NCI-H345 treated with DMSO at 0.1 percent for 48 hours (cell line): ENCODE results near the gene RNASEH1.
A peak's percentile ranks its signal among the peaks of the same experiment; 100 is the strongest.
"Not testable (repeated sequence)": the region's sequence is repeated elsewhere in the genome, so short reads cannot be mapped to it uniquely, and the experiment has no call there.

Experiments used
- DNase-seq: peaks from one replicate; lab custom pipeline; 2025; ENCODE audit not compliant: unreplicated experiment; lab: John Stamatoyannopoulos, UW

RNASEH1 gene

DNA sequence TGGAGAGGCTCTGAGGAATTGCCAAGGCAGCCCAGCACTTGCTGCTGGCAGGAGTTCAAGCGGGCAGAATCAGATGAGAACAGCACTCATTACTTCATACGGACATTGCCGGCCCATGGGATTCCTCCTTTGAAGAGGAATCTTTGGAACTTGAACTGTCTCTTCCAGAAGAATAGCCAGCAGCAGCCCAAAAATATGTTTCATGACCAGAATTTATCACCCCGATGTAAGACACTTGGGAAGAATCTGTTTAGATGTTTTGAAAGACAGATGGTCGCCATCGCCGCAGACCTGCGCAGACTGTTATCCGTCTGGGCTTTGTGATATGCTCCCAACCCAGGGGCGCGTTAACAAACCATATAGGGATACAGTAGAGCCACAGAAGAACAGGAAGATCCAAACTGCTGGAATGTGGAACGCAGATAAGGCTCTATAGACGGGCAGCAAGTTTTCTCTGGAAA is 35.1 kb downstream of the RNASEH1 start:
- no peak for DNase-seq

DNA sequence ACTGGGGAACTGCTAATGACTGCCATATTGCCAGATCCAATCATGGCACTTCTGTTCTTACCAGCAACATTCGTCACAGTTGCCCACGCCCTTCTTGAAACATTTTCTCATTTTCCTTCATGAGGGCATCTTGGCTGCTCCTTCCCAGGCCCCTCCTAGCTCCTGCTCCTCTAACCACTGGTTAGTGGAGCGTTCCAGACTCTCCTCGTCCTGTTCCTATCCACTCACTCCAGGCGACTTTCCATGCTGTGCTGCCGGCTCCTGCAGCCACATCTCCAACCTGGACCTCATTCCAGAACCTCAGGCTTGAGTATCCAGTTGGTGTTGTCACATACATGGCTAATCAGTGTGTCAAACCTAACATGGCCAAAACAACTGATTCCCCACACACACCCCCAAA is 37.5 kb downstream of the RNASEH1 start:
- DNase-seq, result no peak

DNA sequence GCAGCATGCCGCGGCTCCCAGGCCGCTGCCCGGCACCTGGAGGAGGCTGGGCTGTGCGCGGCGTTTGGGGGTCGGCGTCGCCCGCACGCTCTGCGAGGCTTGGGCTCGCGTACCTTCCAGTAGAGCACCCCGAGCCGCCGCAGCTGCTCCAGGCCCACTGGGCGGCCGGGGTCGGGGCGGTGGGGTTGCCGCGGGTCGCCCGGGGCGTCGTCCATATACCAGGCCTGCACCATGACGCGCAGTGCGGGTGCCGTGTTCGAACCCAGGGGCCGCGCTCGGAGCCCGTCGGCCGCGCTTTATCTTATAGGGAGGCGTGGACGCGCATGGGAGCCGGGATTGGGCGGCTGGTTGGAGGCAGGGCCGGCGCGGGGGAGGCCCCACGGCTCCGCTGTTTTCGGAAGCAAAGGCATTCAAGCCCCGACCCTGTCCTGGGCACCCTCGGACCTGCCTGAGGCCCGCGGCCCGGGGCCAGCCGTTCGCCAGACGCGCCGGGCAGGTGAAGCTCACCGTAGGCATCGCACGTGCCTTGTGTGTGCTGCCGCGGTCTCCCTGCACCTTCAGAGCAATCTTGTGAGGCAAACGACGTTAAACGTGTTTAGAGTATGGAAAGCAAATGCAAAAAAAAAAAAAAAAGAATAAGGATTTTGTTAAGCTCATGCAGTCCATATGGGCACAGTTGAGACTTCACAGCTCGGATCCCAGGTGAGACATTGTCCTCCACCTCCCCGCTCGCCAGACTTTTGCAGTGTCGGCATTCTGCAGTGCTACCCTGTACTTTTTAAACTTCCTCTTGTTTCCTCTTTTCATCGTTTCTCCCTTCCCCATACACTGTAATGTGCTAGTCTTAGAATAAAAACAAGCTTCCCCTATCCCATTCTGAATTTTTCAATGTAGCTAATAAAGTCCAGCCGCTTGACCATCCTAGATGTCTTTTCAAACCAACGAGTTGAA is 38.6 kb downstream of the RNASEH1 start, which contains the start of gene ADI1:
TSS of gene ADI1 (minus strand) at position 277 of the 951 bp plus-strand sequence. CDS start at position 233, 44 bp downstream.
- peak; percentile 56 for DNase-seq

DNA sequence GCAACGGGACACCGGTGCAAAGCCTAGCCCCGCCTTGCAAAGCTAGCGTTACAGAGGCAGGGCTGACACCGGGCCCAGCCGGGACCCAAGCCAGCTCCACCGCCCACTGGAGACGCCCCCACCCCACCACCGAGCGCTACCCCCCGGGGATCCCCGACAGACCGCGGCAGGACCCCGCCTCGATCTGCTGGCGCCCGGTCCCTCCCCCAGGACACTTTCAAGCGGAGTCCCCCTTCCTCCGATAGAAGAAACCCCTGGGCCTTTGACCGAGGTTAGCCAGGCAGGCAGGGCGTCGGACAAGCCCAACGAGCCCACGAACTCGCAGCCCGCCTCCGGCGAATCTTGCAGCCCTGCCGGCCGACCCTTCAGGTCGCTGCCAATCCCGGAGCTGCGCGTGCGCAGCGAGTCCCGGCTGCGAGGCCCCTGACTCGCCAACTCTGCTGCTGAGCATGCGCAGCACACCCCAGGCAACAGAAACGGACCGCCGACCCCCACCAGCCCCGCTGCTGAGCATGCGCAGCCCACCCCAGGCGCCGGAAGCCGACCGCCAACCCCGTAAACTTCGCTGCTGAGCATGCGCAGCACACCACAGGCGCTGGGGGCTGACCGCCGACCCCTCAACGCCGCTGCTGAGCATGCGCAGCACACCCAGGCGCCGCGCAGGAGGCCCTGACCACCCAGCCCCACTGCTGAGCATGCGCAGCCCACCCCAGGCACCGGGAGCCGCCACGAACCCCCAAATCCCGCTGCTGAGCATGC is 39.5 kb downstream of the RNASEH1 start:
- DNase-seq, result peak; percentile 97

DNA sequence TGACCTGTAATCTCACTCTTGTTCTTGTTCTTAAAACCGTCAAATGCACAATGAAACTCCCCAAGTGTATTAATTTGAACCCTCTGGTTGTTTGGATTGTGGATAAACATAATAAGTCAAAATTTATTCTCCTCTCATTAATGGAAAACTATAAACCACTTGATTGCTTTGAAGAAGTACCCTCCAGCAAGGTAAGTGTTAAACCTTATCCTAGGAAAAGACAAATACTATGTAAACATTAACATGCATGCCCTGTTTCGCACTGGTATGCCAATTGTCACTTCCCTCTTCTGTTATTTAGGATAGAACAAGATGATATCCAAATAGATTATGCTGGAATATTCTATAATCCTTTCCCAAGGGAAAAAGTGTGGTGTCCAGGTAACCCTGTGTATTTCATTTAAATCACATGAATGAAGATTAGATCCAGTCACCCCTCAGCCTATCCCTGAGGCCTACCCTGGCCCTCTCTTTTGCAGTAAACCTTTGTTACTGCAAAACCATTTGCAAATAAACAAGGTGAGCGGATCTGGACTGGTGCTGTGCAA is 40.1 kb downstream of the RNASEH1 start:
- DNase-seq, result no peak

DNA sequence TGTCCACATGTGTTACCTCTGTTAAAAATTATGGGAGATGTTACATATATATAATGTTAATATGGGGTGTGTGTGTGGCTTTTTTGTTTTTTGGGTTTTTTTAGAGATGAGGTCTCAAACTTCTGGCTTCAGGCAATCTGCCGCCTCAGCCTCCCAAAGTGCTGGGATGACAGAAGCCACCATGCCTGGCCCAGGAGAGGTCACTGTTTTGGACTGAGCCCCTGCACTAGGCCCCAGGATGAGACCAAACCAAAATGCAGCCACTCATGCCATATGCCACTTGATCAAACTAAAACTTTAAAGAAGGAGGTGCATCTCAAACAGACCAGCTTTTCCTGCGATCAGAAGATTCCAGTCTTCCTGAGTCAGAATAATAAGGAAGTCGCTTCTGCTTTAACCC is 41.3 kb downstream of the RNASEH1 start:
- DNase-seq, result no peak

DNA sequence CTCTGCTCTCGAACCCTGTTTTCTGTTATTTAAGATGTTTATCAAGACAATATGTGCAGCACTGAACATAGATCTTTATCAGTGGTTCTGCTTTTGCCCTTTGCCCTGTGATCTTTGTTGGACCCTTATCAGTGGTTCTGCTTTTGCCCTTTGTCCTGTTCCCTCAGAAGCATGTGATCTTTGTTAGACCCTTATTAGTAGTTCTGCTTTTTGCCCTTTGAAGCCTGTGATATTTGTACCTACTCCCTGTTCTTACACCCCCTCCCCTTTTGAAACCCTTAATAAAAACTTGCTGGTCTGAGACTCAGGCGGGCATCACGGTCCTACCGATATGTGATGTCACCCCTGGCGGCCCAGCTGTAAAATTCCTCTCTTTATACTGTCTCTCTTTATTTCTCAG is 42.7 kb downstream of the RNASEH1 start:
- DNase-seq, result not testable (repeated sequence)

DNA sequence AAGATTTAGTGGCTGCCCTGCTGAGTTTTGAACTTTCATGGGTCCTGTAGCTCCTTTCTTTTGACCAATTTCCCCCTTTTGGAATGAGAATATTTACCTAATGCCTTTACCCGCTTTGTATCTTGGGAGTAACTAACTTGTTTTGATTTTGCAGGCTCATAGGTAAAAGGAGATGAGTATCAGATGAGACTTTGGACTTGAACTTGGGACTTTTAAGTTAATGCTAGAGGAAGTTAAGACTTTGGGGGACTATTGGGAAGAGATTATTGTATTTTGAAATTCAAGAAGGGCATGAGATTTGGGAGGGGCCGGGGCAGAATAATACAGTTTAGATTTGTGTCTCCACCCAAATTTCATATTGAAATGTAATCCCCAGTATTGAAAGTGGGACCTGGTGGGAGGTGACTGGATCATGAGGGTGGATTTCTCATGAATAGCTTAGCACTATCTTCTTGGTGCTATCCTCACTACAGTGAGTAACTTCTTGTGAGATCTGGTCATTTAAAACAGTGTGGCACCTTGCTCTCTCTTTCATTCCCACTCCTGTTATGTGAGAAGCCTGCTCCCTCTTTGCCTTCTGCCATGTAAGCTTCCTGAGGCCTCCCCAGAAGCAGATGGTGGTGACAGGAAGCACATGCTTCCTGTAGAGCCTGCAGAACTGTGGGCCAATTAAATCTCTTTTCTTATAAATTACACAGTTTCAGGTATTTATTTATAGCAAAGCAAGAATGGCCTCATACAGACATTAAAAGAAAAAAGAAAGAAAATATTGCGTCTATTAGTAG is 44.9 kb downstream of the RNASEH1 start:
- no peak for DNase-seq

DNA sequence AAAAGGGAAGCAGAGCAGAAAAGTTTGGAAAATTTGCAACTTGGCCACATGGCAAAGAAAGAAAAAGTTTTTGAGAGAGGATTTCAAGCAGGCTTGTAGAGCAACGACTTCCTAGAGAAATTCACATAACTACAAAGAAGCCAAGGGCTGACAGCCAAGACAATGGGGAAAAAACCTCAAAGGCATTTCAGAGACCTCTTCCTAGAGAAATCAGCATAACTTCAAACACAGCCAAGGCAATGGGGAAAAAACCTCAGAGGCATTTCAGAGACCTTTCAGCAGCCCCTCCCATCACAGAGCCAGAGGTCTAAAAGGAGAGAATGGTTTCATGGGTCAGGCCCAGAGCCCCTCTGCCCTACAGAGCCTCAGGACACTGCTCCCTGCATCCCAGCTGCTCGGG is 46.0 kb downstream of the RNASEH1 start:
- DNase-seq, result no peak

DNA sequence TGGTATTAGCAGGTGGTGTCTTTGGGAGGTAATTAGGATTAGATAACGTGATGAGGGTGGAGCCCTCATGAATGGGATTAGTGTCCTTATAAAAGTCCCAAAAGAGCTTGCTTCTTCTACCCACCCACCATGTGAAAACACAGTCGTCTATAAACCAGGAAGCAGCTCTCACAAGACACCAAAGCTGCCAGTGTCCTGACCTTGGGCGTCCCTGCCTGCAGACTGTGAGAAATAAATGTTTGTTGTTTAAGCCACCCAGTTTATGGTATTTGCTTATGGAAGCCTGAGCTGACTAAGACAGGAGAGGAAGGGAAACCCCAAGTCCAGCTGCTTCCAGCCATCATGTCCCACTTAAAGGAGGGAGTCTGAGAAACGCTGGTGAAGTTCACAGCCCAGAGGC is 52.4 kb downstream of the RNASEH1 start:
- DNase-seq, result no peak

DNA sequence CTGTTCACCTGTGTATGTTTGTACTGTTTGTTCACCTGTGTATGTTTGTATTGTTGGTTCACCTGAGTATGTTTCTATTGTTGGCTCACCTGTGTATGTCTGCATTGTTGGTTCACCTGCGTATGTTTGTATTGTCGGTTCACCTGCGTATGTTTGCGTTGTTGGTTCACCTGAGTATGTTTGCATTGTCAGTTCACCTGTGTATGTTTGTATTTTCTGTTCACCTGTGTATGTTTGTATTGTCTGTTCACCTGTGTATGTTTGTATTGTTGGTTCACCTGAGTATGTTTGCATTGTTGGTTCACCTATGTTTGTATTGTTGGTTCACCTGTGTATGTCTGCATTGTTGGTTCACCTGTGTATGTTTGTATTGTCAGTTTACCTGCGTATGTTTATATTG is 53.4 kb downstream of the RNASEH1 start:
- DNase-seq, result peak; percentile 84

DNA sequence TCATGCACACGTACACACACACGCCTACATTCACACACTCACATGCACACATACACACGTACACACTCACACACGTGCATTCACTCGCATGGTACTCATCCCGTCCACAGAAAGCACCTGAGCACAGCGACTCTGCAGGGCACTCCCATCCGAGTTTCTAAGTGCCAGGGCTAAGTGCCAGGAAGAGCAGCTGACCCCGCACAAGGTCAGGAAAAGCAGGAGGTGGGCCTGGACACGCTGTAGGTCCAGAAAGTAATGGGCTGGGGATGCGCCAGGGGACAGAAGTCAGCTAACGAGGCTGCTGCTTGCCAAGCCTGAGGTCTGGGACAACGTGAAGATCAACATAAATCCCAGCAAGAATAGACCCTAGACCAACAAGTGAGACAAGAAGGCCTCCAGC is 54.6 kb downstream of the RNASEH1 start:
- DNase-seq, result no peak

DNA sequence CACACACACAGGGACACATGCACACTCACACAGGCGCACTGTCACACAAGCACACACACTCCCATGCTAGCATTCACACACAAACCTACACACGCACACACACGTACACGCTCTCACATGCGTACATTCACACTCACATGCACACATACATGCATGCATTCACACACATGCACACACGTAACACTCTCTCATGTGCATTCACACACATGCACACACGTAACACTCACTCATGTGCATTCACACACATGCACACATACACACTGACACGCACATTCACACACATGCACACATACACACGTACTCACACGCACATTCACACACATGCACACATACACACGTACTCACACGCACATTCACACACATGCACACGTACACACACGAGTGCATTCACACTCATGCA is 55.1 kb downstream of the RNASEH1 start:
- no peak for DNase-seq

DNA sequence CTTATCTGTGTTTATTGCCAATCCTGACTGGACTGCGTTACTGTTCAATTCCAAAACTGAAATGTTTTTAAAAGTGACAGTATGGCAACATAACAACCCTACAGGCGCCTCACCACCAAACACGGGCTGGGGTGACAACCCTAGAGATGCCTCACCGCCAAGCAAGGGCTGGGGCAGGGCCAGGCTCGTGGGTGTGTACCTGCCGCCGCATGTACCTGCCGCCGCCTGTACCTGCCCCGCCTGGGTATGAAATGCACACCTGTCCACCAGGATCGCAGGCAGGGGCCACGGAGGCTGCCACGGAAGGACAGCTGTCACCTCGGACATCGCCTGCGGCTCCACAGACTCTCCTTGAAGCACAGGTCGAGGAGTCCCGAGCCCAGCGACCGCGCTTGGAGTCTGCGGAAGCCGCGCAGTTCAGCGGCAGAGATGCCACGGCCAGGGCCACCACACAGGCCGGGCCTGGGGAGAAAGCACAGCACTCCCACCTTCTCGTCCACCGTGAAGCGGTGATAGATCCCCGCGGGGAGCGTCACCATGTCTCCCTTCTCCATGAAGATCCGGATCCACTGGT is 57.7 kb downstream of the RNASEH1 start:
- no peak for DNase-seq

DNA sequence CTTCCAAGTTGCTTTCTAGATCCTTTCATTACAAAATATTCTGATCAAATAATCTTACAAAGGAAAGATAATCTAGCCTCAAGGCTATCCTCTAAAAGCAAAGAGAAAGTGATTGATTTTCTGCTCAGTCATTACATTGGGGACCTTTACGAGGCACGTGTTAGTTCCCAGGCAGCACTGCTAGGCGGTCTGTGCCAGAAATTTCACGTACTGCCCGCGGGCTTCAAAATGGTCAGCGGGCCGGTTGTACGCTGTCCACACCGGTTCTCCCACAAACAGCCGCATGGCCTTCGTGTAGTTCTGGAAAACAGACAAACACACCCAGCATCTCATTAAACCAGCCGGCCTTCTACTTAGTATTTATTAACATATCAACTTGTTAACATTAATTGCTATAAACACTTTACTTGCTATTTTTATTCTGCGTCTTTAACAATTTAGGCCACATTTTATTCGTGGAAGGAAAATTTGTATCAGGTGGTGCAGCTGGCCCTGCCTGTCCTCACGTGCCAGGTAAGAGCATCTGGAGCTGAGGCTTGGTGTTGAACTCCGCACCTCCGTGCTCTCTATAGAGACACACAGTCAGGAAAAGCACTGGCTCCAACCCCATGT is 59.2 kb downstream of the RNASEH1 start:
- no peak for DNase-seq

DNA sequence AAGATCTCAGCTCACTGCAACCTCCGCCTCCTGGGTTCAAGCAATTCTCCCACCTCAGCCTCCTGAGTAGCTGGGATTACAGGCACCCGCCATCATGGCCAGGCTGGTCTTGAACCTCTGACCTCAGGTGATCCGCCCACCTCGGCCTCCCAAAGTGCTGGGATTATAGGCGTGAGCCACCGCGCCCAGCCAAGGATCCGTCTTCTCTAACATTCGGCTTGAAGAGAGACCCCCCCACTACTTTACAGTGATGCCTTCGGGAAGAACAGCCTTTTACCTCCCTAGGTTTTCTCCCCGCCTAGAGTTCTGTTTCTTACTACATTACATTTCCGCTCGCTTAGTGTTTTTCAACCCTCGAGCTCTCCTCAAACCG is 61.4 kb downstream of the RNASEH1 start:
- not testable (repeated sequence) for DNase-seq
